ENCODE data around the gene PUM2.

The PUM2 gene

GRCh38 chr2:20300656-20301055, 50.0 kb downstream of the PUM2 start:
- POLR2A ChIA-PET, result no interaction called here
- TF ChIP-seq CTCF (IDR thresholded peaks at IDR 0.05; ENCODE audit: insufficient read depth, low read length, missing control alignments), result no peak
- CTCF ChIA-PET, result interaction anchor here (1.5 to 2.0 kb wide), 2 partner anchors 9 to 26 kb away, joined by 9 to 19 read pairs; no protein-coding TSS in a partner anchor

GRCh38 chr2:20299113-20299512, 51.5 kb downstream of the PUM2 start:
- no peak for DNase-seq (ENCODE audit: low read depth, low spot score)
- POLR2A ChIA-PET, result no interaction called here
- H3K4me3 ChIP-seq (ENCODE audit: low read depth, low read length), result no peak overlapping the region
- no peak for TF ChIP-seq CTCF (IDR thresholded peaks at IDR 0.05; ENCODE audit: insufficient read depth, low read length, missing control alignments)
- CTCF ChIA-PET, result interaction anchor here (1.0 to 13.3 kb wide), 4 partner anchors 8 to 26 kb away, joined by 3 to 176 read pairs (median 14); no protein-coding TSS in a partner anchor

More at GRCh38 chr2:20300656-20301055, 50.0 kb downstream of the PUM2 start:
- no peak overlapping the region for H3K4me3 ChIP-seq (ENCODE audit: low read depth, low read length)
- DNase-seq (ENCODE audit: low read depth, low spot score), result no peak

- H3K4me3 ChIP-seq (ENCODE audit: low read depth, low read length), result no peak overlapping the region
- ChIA-PET POLR2A (no interaction called here), CTCF (interaction anchor here (0.7 to 13.3 kb wide), 7 partner anchors 10 to 340 kb away, joined by 3 to 176 read pairs (median 40); no protein-coding TSS in a partner anchor)
- DNase-seq (ENCODE audit: low read depth, low spot score), result no peak
- TF ChIP-seq CTCF (IDR thresholded peaks at IDR 0.05; ENCODE audit: insufficient read depth, low read length, missing control alignments), result no peak
Observed at GRCh38 chr2:20294231-20294630, 56.4 kb downstream of the PUM2 start.

GRCh38 chr2:20292984-20293383, 57.7 kb downstream of the PUM2 start:
- POLR2A ChIA-PET, result no interaction called here
- CTCF ChIA-PET, result interaction anchor here (1.1 to 13.3 kb wide), 9 partner anchors 11 to 337 kb away, joined by 3 to 176 read pairs (median 12); no protein-coding TSS in a partner anchor
- no peak for DNase-seq (ENCODE audit: low read depth, low spot score)
- TF ChIP-seq CTCF (IDR thresholded peaks at IDR 0.05; ENCODE audit: insufficient read depth, low read length, missing control alignments), result no peak
- H3K4me3 ChIP-seq (ENCODE audit: low read depth, low read length), result no peak overlapping the region

- H3K4me3 ChIP-seq (ENCODE audit: low read depth, low read length), result no peak overlapping the region
- TF ChIP-seq CTCF (IDR thresholded peaks at IDR 0.05; ENCODE audit: insufficient read depth, low read length, missing control alignments), result no peak
- ChIA-PET CTCF (interaction anchor here (1.1 to 13.3 kb wide), 25 partner anchors 9 to 336 kb away, joined by 3 to 176 read pairs (median 7); partner anchors contain the start of gene SDC1), POLR2A (no interaction called here)
- no peak for DNase-seq (ENCODE audit: low read depth, low spot score)
Observed at GRCh38 chr2:20291846-20292408, 58.7 kb downstream of the PUM2 start.

GRCh38 chr2:20291106-20291564, 59.5 kb downstream of the PUM2 start:
- peak; percentile 76 for TF ChIP-seq CTCF (IDR thresholded peaks at IDR 0.05; ENCODE audit: insufficient read depth, low read length, missing control alignments)
- DNase-seq (ENCODE audit: low read depth, low spot score), result peak; percentile 23
- POLR2A ChIA-PET, result no interaction called here
- no peak overlapping the region for H3K4me3 ChIP-seq (ENCODE audit: low read depth, low read length)
- CTCF ChIA-PET, result interaction anchor here (0.7 to 13.3 kb wide), 37 partner anchors 8 to 348 kb away, joined by 3 to 176 read pairs (median 5); partner anchors contain the start of genes MATN3 and SDC1
